Lower leg skin (tissue), 3 donors: Measurements from ENCODE around the gene SIAH3.

ENCODE experiments used
- CTCF ChIP-seq, 3 donors: fragments of 450-650 bp; IDR thresholded peaks; one replicate each; pipeline ENCODE4 v1.5.1; 2016; ENCODE audit warnings: antibody characterized with exemption in 3 of 3, mild to moderate bottlenecking in 3 of 3, moderate library complexity in 2 of 3
- POLR2A ChIP-seq, 2 donors: fragments of 450-650 bp; IDR thresholded peaks; one replicate each; pipeline ENCODE4 v1.6.1; 2016 to 2017; ENCODE audit warnings: antibody characterized with exemption in 2 of 2, mild to moderate bottlenecking in 1 of 2, moderate library complexity in 1 of 2

GRCh38 chr13:45895881-45896280, 44.3 kb upstream of the SIAH3 start:
- TF ChIP-seq CTCF (IDR thresholded peaks at IDR 0.05): no peak
- no peak for TF ChIP-seq POLR2A (IDR thresholded peaks at IDR 0.05)
